B cell (primary cell): ENCODE measurements around the gene FLII. TPM values are rescaled to one million over a fixed set of nuclear protein-coding genes. Genes with fewer than 3 reads are reported as not detected.
"Not testable (repeated sequence)": the region's sequence is repeated elsewhere in the genome, so short reads cannot be mapped to it uniquely, and the experiment has no call there.

ENCODE experiments used
- ATAC-seq: fragments of 200-7000 bp; cut with Tn5 transposase; one replicate; pipeline ENCODE4 v1.10.0; 2021; ENCODE audit warnings: low read depth, mild to moderate bottlenecking, moderate number of reproducible peaks, moderate library complexity
- CTCF ChIA-PET: fragments of 350-600 bp; sonication (Branson Sonifier 250); formaldehyde crosslinking; loops from one replicate; lab custom pipeline; 2021; ENCODE audit warnings: antibody characterized with exemption, inconsistent platforms; lab: Charles Lee
- POLR2A ChIA-PET: fragments of 350-600 bp; sonication (Branson Sonifier 250); formaldehyde crosslinking; loops from one replicate; lab custom pipeline; 2021; ENCODE audit warnings: antibody characterized with exemption; lab: Charles Lee
- DNase-seq: peaks from one replicate; pipeline ENCODE4 v3.0.0; 2013
- H2AFZ ChIP-seq: 2 replicates; pipeline ENCODE4 v1.6.1; 2012; ENCODE audit warnings: mild to moderate bottlenecking, low read depth, low read length; ENCODE audit not compliant: insufficient read depth, poor library complexity, severe bottlenecking
- H3K27ac ChIP-seq, 2 donors: 1 replicate in 1 of 2; 2 replicates in 1 of 2; pipeline ENCODE4 v1.5.1; 2012 to 2013; ENCODE audit warnings: low read length in 2 of 2, mild to moderate bottlenecking in 2 of 2, moderate library complexity in 1 of 2
- H3K27me3 ChIP-seq, 4 experiments: fragments of 200-600 bp in 1 of 4; sonication (generic) in 1 of 4; replicated peaks in 1 of 4; 1 replicate in 2 of 4; 2 replicates in 2 of 4; pipeline versions ENCODE4 v1.6.1 to v1.7.0; 2013 to 2016; ENCODE audit warnings: low read length in 3 of 4, mild to moderate bottlenecking in 2 of 4, mixed read lengths in 1 of 4, moderate library complexity in 1 of 4; ENCODE audit not compliant: insufficient read depth in 4 of 4, control insufficient read depth in 3 of 4; ENCODE audit errors: control extremely low read depth in 1 of 4
- H3K36me3 ChIP-seq, 2 experiments: replicated peaks in 1 of 2; 1 replicate in 1 of 2; 2 replicates in 1 of 2; pipeline versions ENCODE4 v1.6.1 to v1.7.1; 2013; ENCODE audit warnings: low read length in 1 of 2; ENCODE audit not compliant: insufficient read depth in 2 of 2, control insufficient read depth in 1 of 2; ENCODE audit errors: control extremely low read depth in 1 of 2, extremely low read depth in 1 of 2
- H3K4me1 ChIP-seq, 2 donors: fragments of 200-600 bp in 1 of 2; sonication (generic) in 1 of 2; 1 replicate in 1 of 2; 2 replicates in 1 of 2; pipeline versions ENCODE4 v1.5.1 to v1.6.1; 2013 to 2017; ENCODE audit warnings: low read length in 2 of 2; ENCODE audit not compliant: control insufficient read depth in 2 of 2, insufficient read depth in 2 of 2
- H3K4me2 ChIP-seq: replicated peaks from 2 replicates; pipeline ENCODE3; 2012; ENCODE audit warnings: mild to moderate bottlenecking, low read depth, low read length; ENCODE audit not compliant: poor library complexity, severe bottlenecking
- H3K4me3 ChIP-seq, 5 experiments: fragments of 200-600 bp in 1 of 5; sonication (generic) in 1 of 5; 1 replicate in 3 of 5; 2 replicates in 2 of 5; pipeline versions ENCODE4 v1.5.1 to v1.7.0; 2011 to 2016; ENCODE audit warnings: low read length in 4 of 5, mild to moderate bottlenecking in 4 of 5, low read depth in 2 of 5, control low read depth in 1 of 5, moderate library complexity in 1 of 5; ENCODE audit not compliant: insufficient read depth in 1 of 5; ENCODE audit errors: control extremely low read depth in 1 of 5, extremely low read depth in 1 of 5
- H3K79me2 ChIP-seq: fragments of 200-600 bp; sonication (generic); one replicate; pipeline ENCODE4 v1.6.0; 2016; ENCODE audit warnings: low read length; ENCODE audit not compliant: control insufficient read depth, insufficient read depth
- H3K9ac ChIP-seq: fragments of 200-600 bp; sonication (generic); 2 replicates; pipeline ENCODE4 v1.6.1; 2017; ENCODE audit warnings: mild to moderate bottlenecking, low read length, moderate library complexity
- H3K9me3 ChIP-seq, 3 donors: one replicate each; pipeline versions ENCODE4 v1.6.1 to v1.7.1; 2013; ENCODE audit warnings: low read length in 2 of 3; ENCODE audit not compliant: control insufficient read depth in 2 of 3, insufficient read depth in 1 of 3; ENCODE audit errors: control extremely low read depth in 1 of 3
- H4K20me1 ChIP-seq: 2 replicates; pipeline ENCODE4 v1.6.0; 2012; ENCODE audit warnings: mild to moderate bottlenecking, low read length; ENCODE audit not compliant: insufficient read depth, control insufficient read depth, poor library complexity, severe bottlenecking
- H3K27ac Mint-ChIP-seq: one replicate; pipeline ENCODE4 v1.8.0; 2021; ENCODE audit warnings: mixed read lengths
- H3K27me3 Mint-ChIP-seq: one replicate; pipeline ENCODE4 v1.8.0; 2021; ENCODE audit warnings: mixed read lengths
- H3K4me1 Mint-ChIP-seq: one replicate; pipeline ENCODE4 v1.8.0; 2021; ENCODE audit warnings: mixed read lengths
- H3K4me3 Mint-ChIP-seq: one replicate; pipeline ENCODE4 v1.8.0; 2021; ENCODE audit warnings: mixed read lengths
- H3K9me3 Mint-ChIP-seq: one replicate; pipeline ENCODE4 v1.8.0; 2022; ENCODE audit warnings: mixed read lengths; ENCODE audit not compliant: insufficient read depth
- EZH2 ChIP-seq: IDR thresholded peaks from 2 replicates; pipeline ENCODE4 v1.6.1; 2012; ENCODE audit warnings: borderline replicate concordance, low read depth, mild to moderate bottlenecking, moderate library complexity, low read length; ENCODE audit not compliant: insufficient read depth, poor library complexity, severe bottlenecking
- WGBS: methylation state at CpG from one replicate; pipeline ENCODE4 v1.1.5; 2013; ENCODE audit warnings: missing lambda C conversion rate; ENCODE audit not compliant: insufficient coverage; 5-methylcytosine and 5-hydroxymethylcytosine counted together
- intact Hi-C: fragments of 100-400 bp; cut with micrococcal nuclease; formaldehyde crosslinking; loops from one replicate; pipeline ENCODE4 v1.10.0; 2022
- polyA plus RNA-seq: library from polyadenylated mRNA; depleted of rRNA; stranded (reverse); fragments of >200 nt; gene quantifications from 2 replicates; pipeline ENCODE4 v1.2.3, GENCODE V29; 2012
- total RNA-seq, 2 donors: library from RNA; stranded (reverse); fragments of 120-200 nt in 1 of 2; gene quantifications; 1 replicate in 1 of 2; 2 replicates in 1 of 2; pipeline versions ENCODE4 v1.2.3 to v1.2.4, GENCODE V29; 2013 to 2022
- TF ChIP-seq, protein P1 (sequence below): fragments of 200-600 bp; IDR thresholded peaks from one replicate; pipeline ENCODE4 v1.8.0; 2022; ENCODE audit warnings: antibody characterized with exemption, mild to moderate bottlenecking

The FLII gene
- total and polyA plus RNA-seq, 2 donors (not counting 1 experiment from before 2014, with no cell fraction given) = 357 to 531 TPM

DNA sequence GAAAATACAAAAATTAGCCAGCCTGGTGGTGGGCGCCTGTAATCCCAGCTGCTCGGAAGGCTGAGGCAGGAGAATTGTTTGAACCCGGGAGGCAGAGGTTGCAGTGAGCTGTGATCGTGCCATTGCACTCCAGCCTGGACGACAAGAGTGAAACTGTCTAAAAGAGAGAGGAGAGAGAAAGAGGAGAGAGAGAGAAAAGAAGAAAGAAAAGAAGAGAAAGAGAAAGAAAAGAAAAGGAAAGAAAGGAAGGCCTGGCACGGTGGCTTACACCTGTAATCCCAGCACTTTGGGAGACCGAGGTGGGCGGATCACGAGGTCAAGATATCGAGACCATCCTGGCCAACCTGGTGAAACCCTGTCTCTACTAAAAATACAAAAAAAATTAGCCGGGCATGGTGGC lies 41.6 kb downstream of the FLII start:
- intact Hi-C loops = loop anchor here (1.0 to 2.0 kb wide), 2 partner anchors 42 to 76 kb away; partner anchors contain the start of gene FLII
- H3K4me3 Mint-ChIP-seq = not testable (repeated sequence)

DNA sequence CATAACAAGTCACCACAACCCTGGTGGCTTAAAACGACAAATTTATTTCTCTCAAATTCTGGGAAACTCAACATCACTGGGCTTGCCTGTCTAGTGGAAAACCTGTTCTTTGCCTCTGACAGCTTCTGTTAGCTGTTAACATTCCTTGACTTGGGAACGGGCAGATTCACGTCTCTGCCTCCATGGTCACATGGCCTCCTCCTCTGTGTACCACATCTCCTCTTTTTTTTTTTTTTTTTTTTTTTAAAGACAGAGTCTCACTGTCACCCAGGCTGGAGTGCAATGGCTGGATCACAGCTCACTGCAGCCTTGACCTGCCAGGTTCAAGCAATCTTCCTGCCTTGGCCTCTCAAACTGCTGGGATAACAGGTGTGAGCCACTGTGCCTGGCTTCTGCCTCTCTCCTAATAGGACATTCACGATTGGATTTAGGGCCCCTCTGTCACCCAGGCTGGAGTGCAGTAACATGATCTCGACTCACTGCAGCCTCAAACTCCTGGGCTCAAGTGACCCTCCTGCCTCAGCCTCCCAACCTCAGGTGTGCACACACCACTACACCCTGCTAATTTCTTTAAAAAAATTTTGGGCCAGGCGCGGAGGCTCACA lies 44.8 kb downstream of the FLII start:
- ATAC-seq = no peak
- H3K27me3 Mint-ChIP-seq = no peaks in the 10 kb centered on the region
- 90% methylated on average over 6 of the region's 7 CpGs for WGBS
- H3K9me3 ChIP-seq = no peaks in the 10 kb centered on the region
- no peaks in the 10 kb centered on the region for H3K79me2 ChIP-seq
- H3K4me2 ChIP-seq = no peak overlapping the region
- intact Hi-C loops = no loop called here
- no peaks in the 10 kb centered on the region for H3K27me3 ChIP-seq
- peaks cover 6% of the 10 kb centered on the region for H4K20me1 ChIP-seq
- TF ChIP-seq, protein P1, sequence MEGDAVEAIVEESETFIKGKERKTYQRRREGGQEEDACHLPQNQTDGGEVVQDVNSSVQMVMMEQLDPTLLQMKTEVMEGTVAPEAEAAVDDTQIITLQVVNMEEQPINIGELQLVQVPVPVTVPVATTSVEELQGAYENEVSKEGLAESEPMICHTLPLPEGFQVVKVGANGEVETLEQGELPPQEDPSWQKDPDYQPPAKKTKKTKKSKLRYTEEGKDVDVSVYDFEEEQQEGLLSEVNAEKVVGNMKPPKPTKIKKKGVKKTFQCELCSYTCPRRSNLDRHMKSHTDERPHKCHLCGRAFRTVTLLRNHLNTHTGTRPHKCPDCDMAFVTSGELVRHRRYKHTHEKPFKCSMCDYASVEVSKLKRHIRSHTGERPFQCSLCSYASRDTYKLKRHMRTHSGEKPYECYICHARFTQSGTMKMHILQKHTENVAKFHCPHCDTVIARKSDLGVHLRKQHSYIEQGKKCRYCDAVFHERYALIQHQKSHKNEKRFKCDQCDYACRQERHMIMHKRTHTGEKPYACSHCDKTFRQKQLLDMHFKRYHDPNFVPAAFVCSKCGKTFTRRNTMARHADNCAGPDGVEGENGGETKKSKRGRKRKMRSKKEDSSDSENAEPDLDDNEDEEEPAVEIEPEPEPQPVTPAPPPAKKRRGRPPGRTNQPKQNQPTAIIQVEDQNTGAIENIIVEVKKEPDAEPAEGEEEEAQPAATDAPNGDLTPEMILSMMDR = no peak
- no peak for TF ChIP-seq EZH2
- no peak overlapping the region for H3K4me3 Mint-ChIP-seq
- no peak overlapping the region for H2AFZ ChIP-seq
- ChIA-PET CTCF (no interaction called here), POLR2A (no interaction called here)
- no peak overlapping the region for H3K27ac ChIP-seq
- DNase-seq = no peak
- H3K36me3 ChIP-seq = peaks cover 0 to 13% of the 10 kb centered on the region in 2 experiments
- H3K4me1 Mint-ChIP-seq = peaks cover 3% of the 10 kb centered on the region
- H3K27ac Mint-ChIP-seq = no peak overlapping the region
- H3K4me3 ChIP-seq = no peak overlapping the region
- H3K9ac ChIP-seq = no peak overlapping the region
- H3K9me3 Mint-ChIP-seq = no peaks in the 10 kb centered on the region
- H3K4me1 ChIP-seq = no peaks in the 10 kb centered on the region

More for the DNA sequence above, 41.6 kb downstream of the FLII start:
- H3K79me2 ChIP-seq, H3K4me1 ChIP-seq, H3K4me2 ChIP-seq, H3K36me3 ChIP-seq, H3K4me3 ChIP-seq, H3K27ac Mint-ChIP-seq, H2AFZ ChIP-seq, H3K27me3 Mint-ChIP-seq, DNase-seq, H4K20me1 ChIP-seq, H3K9me3 ChIP-seq, H3K9me3 Mint-ChIP-seq, H3K27me3 ChIP-seq, H3K4me1 Mint-ChIP-seq, H3K27ac ChIP-seq, ATAC-seq, H3K9ac ChIP-seq: not testable (repeated sequence)
- CTCF ChIA-PET = interaction anchor here (0.7 to 2.6 kb wide), 8 partner anchors 12 to 585 kb away, joined by 3 to 8 read pairs (median 4); partner anchors contain the start of gene ALKBH5
- 96% methylated on average over 6 of the region's 11 CpGs for WGBS
- POLR2A ChIA-PET = interaction anchor here (0.8 kb wide), 1 partner anchor 33 kb away, joined by 3 read pairs; no protein-coding TSS in a partner anchor
